Tibial nerve (tissue), 4 donors: ENCODE measurements around the gene FAN1. TPM values are rescaled to one million over a fixed set of nuclear protein-coding genes. Genes with fewer than 3 reads are reported as not detected.
A peak's percentile ranks its signal among the peaks of the same experiment; 100 is the strongest.

ENCODE experiments used
- DNase-seq, 2 donors: peaks; one replicate each; pipeline ENCODE4 v3.0.0-alpha.2; 2019; ENCODE audit warnings: low spot score in 2 of 2
- H3K27ac ChIP-seq, 4 donors: fragments of 200-600 bp; sonication (generic) in 3 of 4; one replicate each; pipeline ENCODE4 v1.5.1; 2017 to 2019; ENCODE audit warnings: mild to moderate bottlenecking in 1 of 4
- H3K27me3 ChIP-seq, 2 donors: fragments of 200-600 bp; sonication (generic) in 1 of 2; one replicate each; pipeline versions ENCODE4 v1.5.1 to v1.6.0; 2017 to 2019
- H3K36me3 ChIP-seq, 3 donors: fragments of 200-600 bp; sonication (generic); one replicate each; pipeline ENCODE4 v1.5.1; 2018 to 2019
- H3K4me1 ChIP-seq, 4 donors: fragments of 200-600 bp; sonication (generic) in 3 of 4; one replicate each; pipeline ENCODE4 v1.5.1; 2017 to 2019
- H3K4me3 ChIP-seq, 4 donors: fragments of 200-600 bp; sonication (generic) in 3 of 4; one replicate each; pipeline ENCODE4 v1.5.1; 2017 to 2019; ENCODE audit warnings: mild to moderate bottlenecking in 1 of 4, moderate library complexity in 1 of 4
- H3K9me3 ChIP-seq, 4 donors: fragments of 200-600 bp; sonication (generic) in 3 of 4; one replicate each; pipeline ENCODE4 v1.5.1; 2017 to 2019
- CTCF ChIP-seq, 5 experiments: fragments of 200-600 bp in 3 of 5; fragments of 450-650 bp in 2 of 5; sonication (generic) in 3 of 5; IDR thresholded peaks; one replicate each; pipeline ENCODE4 v1.5.1; 2016 to 2019; ENCODE audit warnings: antibody characterized with exemption in 5 of 5, mild to moderate bottlenecking in 3 of 5, moderate library complexity in 2 of 5
- EP300 ChIP-seq, 2 donors: sonication (generic); formaldehyde crosslinking; IDR thresholded peaks; one replicate each; pipeline ENCODE4 v1.6.1; 2017; ENCODE audit warnings: antibody characterized with exemption in 2 of 2, mild to moderate bottlenecking in 1 of 2
- POLR2A ChIP-seq, 2 donors: fragments of 450-650 bp; IDR thresholded peaks; one replicate each; pipeline ENCODE4 v1.6.1; 2017; ENCODE audit warnings: antibody characterized with exemption in 2 of 2, mild to moderate bottlenecking in 2 of 2, moderate library complexity in 2 of 2
- WGBS, 2 donors: methylation state at CpG; one replicate each; pipeline ENCODE4 v1.1.5; 2018; 5-methylcytosine and 5-hydroxymethylcytosine counted together
- total RNA-seq, 4 donors: library from RNA; depleted of rRNA; stranded (reverse); fragments of >200 nt; gene quantifications; one replicate each; pipeline ENCODE4 v1.1.0, GENCODE V29; 2016

The FAN1 gene
- total RNA-seq, 4 donors from 2014 or later, result 15.9 to 24.3 (median 17.4) TPM

DNA sequence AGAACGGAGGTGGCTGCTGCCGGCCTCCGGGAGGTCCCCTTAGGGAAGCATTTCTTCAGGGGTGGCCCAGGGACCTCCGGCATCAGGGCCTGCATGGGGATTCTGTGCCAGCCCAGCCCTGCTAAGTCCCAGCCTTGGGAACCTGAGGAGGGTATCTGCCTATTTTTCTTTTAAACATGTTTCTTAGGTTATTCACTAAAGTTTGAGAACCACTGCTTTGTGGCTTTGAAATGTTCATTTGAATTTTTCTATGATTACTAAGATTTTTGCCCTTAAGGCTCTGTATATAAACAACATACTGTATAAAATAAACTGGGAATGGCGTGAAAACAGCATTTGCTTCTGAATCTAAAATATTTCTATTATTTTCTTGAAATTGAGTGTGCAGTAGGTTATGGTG lies 24.4 kb downstream of the FAN1 start:
- H3K4me3 ChIP-seq, result no peak overlapping the region
- TF ChIP-seq CTCF (IDR thresholded peaks at IDR 0.05) (no peak), POLR2A (IDR thresholded peaks at IDR 0.05) (no peak), EP300 (IDR thresholded peaks at IDR 0.05) (no peak)
- peaks cover 0 to 29% (median 10%) of the 10 kb centered on the region in 4 donors for H3K4me1 ChIP-seq
- no peaks in the 10 kb centered on the region for H3K27me3 ChIP-seq
- WGBS, 2 donors, result 85 to 90% methylated on average over 5 of the region's 5 CpGs
- no peaks in the 10 kb centered on the region for H3K9me3 ChIP-seq
- DNase-seq, result no peak
- H3K27ac ChIP-seq, result peak overlapping the region in 1 of 4 donors; percentile 88
- H3K36me3 ChIP-seq, result peaks cover 4 to 89% (median 15%) of the 10 kb centered on the region in 3 donors

- H3K36me3 ChIP-seq, result peaks cover 4 to 79% (median 15%) of the 10 kb centered on the region in 3 donors
- H3K27ac ChIP-seq, result no peak overlapping the region
- no peaks in the 10 kb centered on the region for H3K9me3 ChIP-seq
- H3K4me3 ChIP-seq, result no peak overlapping the region
- TF ChIP-seq CTCF (IDR thresholded peaks at IDR 0.05) (no peak), POLR2A (IDR thresholded peaks at IDR 0.05) (no peak), EP300 (IDR thresholded peaks at IDR 0.05) (no peak)
- WGBS, 2 donors, result 84 to 87% methylated on average over 10 of the region's 10 CpGs
- H3K4me1 ChIP-seq, result peaks cover 0 to 18% (median 7%) of the 10 kb centered on the region in 4 donors
- no peaks in the 10 kb centered on the region for H3K27me3 ChIP-seq
- DNase-seq, result no peak
Observed at GRCh38 chr15:30929064-30929669, 25.5 kb downstream of the FAN1 start.

- H3K4me1 ChIP-seq, result peaks cover 0 to 10% (median under 1%) of the 10 kb centered on the region in 4 donors
- H3K4me3 ChIP-seq, result no peak overlapping the region
- H3K27ac ChIP-seq, result no peak overlapping the region
- DNase-seq, result no peak
- H3K27me3 ChIP-seq, result no peaks in the 10 kb centered on the region
- WGBS, 2 donors, result 100% methylated on average over 4 of the region's 4 CpGs
- H3K9me3 ChIP-seq, result no peaks in the 10 kb centered on the region
- TF ChIP-seq EP300 (IDR thresholded peaks at IDR 0.05) (no peak), POLR2A (IDR thresholded peaks at IDR 0.05) (no peak), CTCF (IDR thresholded peaks at IDR 0.05) (no peak)
- H3K36me3 ChIP-seq, result peaks cover 4 to 77% (median 15%) of the 10 kb centered on the region in 3 donors
Observed at GRCh38 chr15:30929982-30930381, 26.3 kb downstream of the FAN1 start.

DNA sequence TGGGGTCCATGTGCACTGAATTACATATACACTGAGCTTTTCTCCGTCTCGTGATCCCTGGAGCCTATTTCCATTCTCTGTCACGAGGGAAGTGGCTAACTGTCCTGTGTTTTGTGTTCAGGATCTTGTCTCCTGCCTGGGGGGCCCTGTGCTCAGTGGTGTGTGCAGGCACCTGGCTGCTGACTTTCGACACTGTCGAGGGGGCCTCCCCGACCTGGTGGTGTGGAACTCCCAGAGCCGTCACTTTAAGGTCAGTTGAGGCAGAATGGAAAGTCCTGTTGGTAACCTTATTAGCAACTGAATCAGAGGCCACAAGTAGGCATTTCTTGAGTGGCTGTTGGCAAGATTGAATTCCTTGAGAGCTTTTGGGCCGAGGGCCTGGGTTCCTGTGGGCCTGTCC lies 26.7 kb downstream of the FAN1 start:
- 91 to 97% methylated on average over 8 of the region's 8 CpGs for WGBS, 2 donors
- Histone ChIP-seq H3K36me3 (peaks cover 4 to 77% (median 11%) of the 10 kb centered on the region in 3 donors), H3K4me1 (peaks cover 0 to 6% (median 0%) of the 10 kb centered on the region in 4 donors), H3K4me3 (no peak overlapping the region), H3K27me3 (no peaks in the 10 kb centered on the region), H3K9me3 (no peaks in the 10 kb centered on the region), H3K27ac (no peak overlapping the region)
- TF ChIP-seq POLR2A (IDR thresholded peaks at IDR 0.05) (no peak), CTCF (IDR thresholded peaks at IDR 0.05) (no peak), EP300 (IDR thresholded peaks at IDR 0.05) (no peak)
- DNase-seq, result no peak

GRCh38 chr15:30933293-30933692 lies 29.6 kb downstream of the FAN1 start:
- Histone ChIP-seq H3K4me1 (no peaks in the 10 kb centered on the region), H3K36me3 (peaks cover 4 to 76% (median 8%) of the 10 kb centered on the region in 3 donors), H3K27ac (no peak overlapping the region), H3K9me3 (no peaks in the 10 kb centered on the region), H3K4me3 (no peak overlapping the region), H3K27me3 (no peaks in the 10 kb centered on the region)
- no peak for DNase-seq
- TF ChIP-seq EP300 (IDR thresholded peaks at IDR 0.05) (no peak), POLR2A (IDR thresholded peaks at IDR 0.05) (no peak), CTCF (IDR thresholded peaks at IDR 0.05) (no peak)
